ENCODE results near the gene ADAMTS9. TPM values are rescaled to one million over a fixed set of nuclear protein-coding genes. Genes with fewer than 3 reads are reported as not detected.

The ADAMTS9 gene
- total RNA-seq, 1 donor from 2014 or later, result 47.7 TPM

- Histone ChIP-seq H3K27me3 (no peaks in the 10 kb centered on the region), H3K27ac (no peak overlapping the region), H3K4me2 (no peak overlapping the region), H3K9ac (no peak overlapping the region), H3F3A (ENCODE audit: low read depth) (peaks cover 6% of the 10 kb centered on the region), H2AFZ (replicated peaks) (no peak overlapping the region), H3K36me3 (peaks cover 4% of the 10 kb centered on the region), H3K4me3 (no peak overlapping the region), H3K4me1 (peaks cover 15% of the 10 kb centered on the region), H4K20me1 (ENCODE audit: low read depth) (peaks cover 10% of the 10 kb centered on the region), H3K79me2 (ENCODE audit: low read depth) (no peaks in the 10 kb centered on the region), H3K9me3 (ENCODE audit: low read depth) (no peaks in the 10 kb centered on the region)
- no peak for DNase-seq (ENCODE audit: low spot score)
- H3K27ac Mint-ChIP-seq, result no peak overlapping the region
- H3K4me1 Mint-ChIP-seq, result peaks cover 25% of the 10 kb centered on the region
- no peak for TF ChIP-seq EZH2phosphoT487 (IDR thresholded peaks at IDR 0.05)
- peaks cover 39% of the 10 kb centered on the region for H3K36me3 Mint-ChIP-seq
- no peak overlapping the region for H3K4me3 Mint-ChIP-seq
- H3K27me3 Mint-ChIP-seq (ENCODE audit: insufficient read depth, low read depth), result peaks cover 2% of the 10 kb centered on the region
- H3K9me3 Mint-ChIP-seq, result peaks cover 6% of the 10 kb centered on the region
Observed at GRCh38 chr3:64667138-64667537, 20.7 kb downstream of the ADAMTS9 start.

GRCh38 chr3:64666171-64666588, 21.6 kb downstream of the ADAMTS9 start:
- H3K9ac ChIP-seq, result no peak overlapping the region
- no peaks in the 10 kb centered on the region for H3K79me2 ChIP-seq (ENCODE audit: low read depth)
- Mint-ChIP-seq H3K27ac (no peak overlapping the region), H3K9me3 (peaks cover 11% of the 10 kb centered on the region), H3K4me1 (peaks cover 25% of the 10 kb centered on the region), H3K36me3 (peaks cover 39% of the 10 kb centered on the region), H3K27me3 (ENCODE audit: insufficient read depth, low read depth) (peaks cover 2% of the 10 kb centered on the region), H3K4me3 (no peak overlapping the region)
- DNase-seq (ENCODE audit: low spot score), result no peak
- no peak overlapping the region for H3K27ac ChIP-seq
- H4K20me1 ChIP-seq (ENCODE audit: low read depth), result peaks cover 10% of the 10 kb centered on the region
- peaks cover 7% of the 10 kb centered on the region for H3K36me3 ChIP-seq
- no peak overlapping the region for H2AFZ ChIP-seq (replicated peaks)
- TF ChIP-seq EZH2phosphoT487 (IDR thresholded peaks at IDR 0.05) (no peak), CTCF (IDR thresholded peaks at IDR 0.05) (no peak), EZH2 (IDR thresholded peaks at IDR 0.05) (no peak)
- no peaks in the 10 kb centered on the region for H3K9me3 ChIP-seq (ENCODE audit: low read depth)
- H3F3A ChIP-seq (ENCODE audit: low read depth), result peaks cover 6% of the 10 kb centered on the region
- peaks cover 15% of the 10 kb centered on the region for H3K4me1 ChIP-seq
- H3K4me2 ChIP-seq, result no peak overlapping the region
- H3K27me3 ChIP-seq, result no peaks in the 10 kb centered on the region
- H3K4me3 ChIP-seq, result no peak overlapping the region

GRCh38 chr3:64664397-64664796, 23.4 kb downstream of the ADAMTS9 start:
- Mint-ChIP-seq H3K27me3 (ENCODE audit: insufficient read depth, low read depth) (peaks cover 2% of the 10 kb centered on the region), H3K4me1 (peaks cover 21% of the 10 kb centered on the region)
- TF ChIP-seq CTCF (IDR thresholded peaks at IDR 0.05) (no peak), EZH2phosphoT487 (IDR thresholded peaks at IDR 0.05) (no peak), EZH2 (IDR thresholded peaks at IDR 0.05) (no peak)

GRCh38 chr3:64659617-64659978, 28.2 kb downstream of the ADAMTS9 start:
- H3K4me3 ChIP-seq, result no peak overlapping the region
- H3K36me3 Mint-ChIP-seq, result peaks cover 44% of the 10 kb centered on the region
- H3K9ac ChIP-seq, result no peak overlapping the region
- H3K27me3 Mint-ChIP-seq (ENCODE audit: insufficient read depth, low read depth), result no peaks in the 10 kb centered on the region
- H3K4me2 ChIP-seq, result peak overlapping the region; percentile 4
- no peak overlapping the region for H3K27ac ChIP-seq
- no peak for DNase-seq (ENCODE audit: low spot score)
- H3K4me1 ChIP-seq, result peaks cover 13% of the 10 kb centered on the region
- H3K36me3 ChIP-seq, result peaks cover 7% of the 10 kb centered on the region
- peaks cover 8% of the 10 kb centered on the region for H3F3A ChIP-seq (ENCODE audit: low read depth)
- TF ChIP-seq CTCF (IDR thresholded peaks at IDR 0.05) (no peak), EZH2 (IDR thresholded peaks at IDR 0.05) (no peak), EZH2phosphoT487 (IDR thresholded peaks at IDR 0.05) (no peak)
- H3K27ac Mint-ChIP-seq, result no peak overlapping the region
- no peaks in the 10 kb centered on the region for H3K27me3 ChIP-seq
- H3K4me1 Mint-ChIP-seq, result peaks cover 13% of the 10 kb centered on the region
- H3K79me2 ChIP-seq (ENCODE audit: low read depth), result no peaks in the 10 kb centered on the region
- no peak overlapping the region for H2AFZ ChIP-seq (replicated peaks)
- H3K9me3 ChIP-seq (ENCODE audit: low read depth), result no peaks in the 10 kb centered on the region
- H4K20me1 ChIP-seq (ENCODE audit: low read depth), result no peaks in the 10 kb centered on the region
- peaks cover 12% of the 10 kb centered on the region for H3K9me3 Mint-ChIP-seq
- no peak overlapping the region for H3K4me3 Mint-ChIP-seq

More at GRCh38 chr3:64664397-64664796, 23.4 kb downstream of the ADAMTS9 start:
- Histone ChIP-seq H3K4me1 (peaks cover 15% of the 10 kb centered on the region), H3K9me3 (ENCODE audit: low read depth) (no peaks in the 10 kb centered on the region), H2AFZ (replicated peaks) (no peak overlapping the region), H3K27ac (no peak overlapping the region), H3F3A (ENCODE audit: low read depth) (peaks cover under 1% of the 10 kb centered on the region), H3K9ac (no peak overlapping the region), H3K36me3 (peaks cover 7% of the 10 kb centered on the region), H3K4me2 (no peak overlapping the region), H3K27me3 (no peaks in the 10 kb centered on the region), H3K79me2 (ENCODE audit: low read depth) (no peaks in the 10 kb centered on the region), H3K4me3 (no peak overlapping the region), H4K20me1 (ENCODE audit: low read depth) (peaks cover 10% of the 10 kb centered on the region)
- H3K36me3 Mint-ChIP-seq, result peaks cover 38% of the 10 kb centered on the region
- DNase-seq (ENCODE audit: low spot score), result no peak
- H3K4me3 Mint-ChIP-seq, result no peak overlapping the region
- H3K9me3 Mint-ChIP-seq, result peaks cover 12% of the 10 kb centered on the region
- H3K27ac Mint-ChIP-seq, result no peak overlapping the region

All from neural progenitor cell (in vitro differentiated cells).